DMS 273 treated with DMSO at 0.1 percent for 48 hours (cell line): ENCODE measurements around the gene SNX6.
"Not testable (repeated sequence)": the region's sequence is repeated elsewhere in the genome, so short reads cannot be mapped to it uniquely, and the experiment has no call there.

Experiments used
- DNase-seq: peaks from one replicate; lab custom pipeline; 2025; lab: John Stamatoyannopoulos, UW

Gene SNX6

DNA sequence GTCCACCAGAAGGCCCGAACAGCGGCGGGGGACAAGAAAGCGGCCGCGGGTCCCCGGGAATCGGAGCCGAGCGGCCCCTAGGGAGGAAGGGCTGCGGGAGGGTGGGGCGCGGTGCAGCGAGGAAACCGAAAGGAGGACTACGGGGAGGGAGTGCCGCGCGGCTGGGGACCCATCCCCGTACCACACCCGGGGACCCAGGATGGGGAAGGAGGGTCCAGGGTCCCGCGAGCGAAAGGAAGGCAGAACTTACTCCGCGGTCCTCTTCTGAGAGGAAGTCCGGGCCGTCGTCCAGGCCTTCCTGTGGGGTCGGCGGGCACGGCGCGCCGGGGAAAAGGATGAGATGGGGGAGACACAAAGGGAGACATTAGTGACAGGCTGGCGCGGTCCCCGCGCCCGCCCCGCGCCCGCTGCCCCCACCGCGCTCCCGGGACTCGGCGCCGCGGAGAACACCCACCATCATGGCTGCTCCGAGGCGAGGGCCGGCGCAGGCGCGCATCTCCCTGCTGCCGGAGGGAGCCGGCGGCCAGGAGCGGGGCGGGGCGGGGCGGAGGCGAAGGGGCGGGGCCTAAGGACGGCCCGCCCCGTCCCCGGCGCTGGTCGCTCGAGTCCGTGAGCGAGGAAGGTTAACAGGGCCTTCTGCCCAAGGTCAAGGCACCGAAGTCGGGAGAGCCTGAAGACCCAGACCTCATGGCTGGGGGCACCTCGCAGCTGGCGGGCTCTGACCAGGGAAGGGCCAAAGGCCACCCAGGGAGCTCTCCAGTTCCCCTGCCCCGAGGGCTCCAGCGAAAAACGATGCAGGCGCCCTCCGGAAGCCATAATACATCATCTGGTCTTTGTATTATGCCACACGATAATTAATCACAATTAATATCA lies at the start of gene SNX6:
Gene SNX6, minus strand, starts transcription at position 492 of the 873 bp plus-strand sequence. Its CDS starts 32 bp downstream, at position 460.
- DNase-seq = peak; percentile 29

DNA sequence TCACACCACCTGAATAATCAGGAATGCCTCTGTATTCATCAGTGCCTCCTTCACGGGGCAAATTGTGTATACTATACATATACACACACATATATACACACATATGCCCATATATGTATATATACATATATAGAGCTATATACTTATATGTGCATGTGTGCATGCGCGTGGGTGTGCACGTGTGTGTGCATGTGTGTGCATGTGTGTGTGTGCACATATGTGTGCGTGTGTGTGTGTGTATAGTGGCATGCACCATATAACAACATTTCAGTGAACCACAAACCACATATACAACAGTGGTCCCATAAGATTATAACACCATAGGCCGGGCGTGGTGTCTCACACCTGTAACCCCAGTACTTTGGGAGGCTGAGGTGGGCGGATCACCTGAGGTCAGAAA lies 48.8 kb upstream of the SNX6 start:
- DNase-seq = no peak

DNA sequence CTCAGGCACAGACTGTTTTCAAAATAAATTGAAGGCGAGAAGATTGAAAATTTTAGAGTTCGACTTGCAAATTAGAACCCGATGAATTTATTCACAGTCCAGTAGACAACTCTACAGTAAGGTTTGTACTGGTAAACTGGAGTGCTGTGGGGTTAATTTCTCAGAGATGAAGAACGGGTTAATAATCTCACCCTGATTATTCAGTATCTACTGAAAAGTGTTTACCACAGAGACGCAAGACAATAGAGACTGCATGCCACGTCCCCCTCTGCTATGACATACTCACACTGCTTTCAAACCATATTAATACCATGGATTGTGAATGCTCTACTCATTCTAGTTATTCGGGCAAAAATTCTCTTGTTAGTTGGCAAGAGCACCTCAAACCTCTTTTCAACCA lies 48.4 kb upstream of the SNX6 start:
- DNase-seq = no peak

DNA sequence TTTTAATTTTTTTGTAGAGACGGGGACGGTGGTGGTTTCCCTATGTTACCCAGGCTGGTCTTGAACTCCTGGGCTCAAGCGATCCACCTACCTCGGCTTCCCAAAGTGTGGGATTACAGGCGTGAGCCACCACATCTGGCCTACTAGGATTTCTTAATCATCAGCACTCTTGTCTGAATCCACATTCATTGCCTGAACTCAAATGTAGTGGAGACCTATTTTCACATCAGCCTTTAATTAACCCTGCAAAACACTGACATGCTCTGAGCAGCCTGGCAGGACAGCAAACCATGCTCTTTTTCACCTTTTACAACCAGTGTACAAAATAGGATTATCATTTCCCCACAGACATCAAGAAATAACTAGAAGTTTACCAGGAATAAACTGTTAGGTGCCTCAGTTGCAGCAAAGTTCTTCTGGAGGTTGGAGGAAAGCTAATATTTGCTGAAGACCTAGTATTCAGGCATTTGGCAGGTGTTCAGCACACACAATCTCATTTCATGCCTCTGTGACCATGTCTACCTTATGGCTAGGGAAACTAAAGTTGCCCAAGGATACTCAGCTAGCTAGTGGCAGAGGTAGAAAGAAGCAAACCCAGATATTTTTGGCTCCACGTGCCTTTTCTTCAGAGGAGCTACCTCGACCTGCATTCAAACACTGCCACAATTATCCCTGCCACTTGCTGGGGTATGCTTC lies 46.7 kb upstream of the SNX6 start:
- DNase-seq = peak; percentile 50

DNA sequence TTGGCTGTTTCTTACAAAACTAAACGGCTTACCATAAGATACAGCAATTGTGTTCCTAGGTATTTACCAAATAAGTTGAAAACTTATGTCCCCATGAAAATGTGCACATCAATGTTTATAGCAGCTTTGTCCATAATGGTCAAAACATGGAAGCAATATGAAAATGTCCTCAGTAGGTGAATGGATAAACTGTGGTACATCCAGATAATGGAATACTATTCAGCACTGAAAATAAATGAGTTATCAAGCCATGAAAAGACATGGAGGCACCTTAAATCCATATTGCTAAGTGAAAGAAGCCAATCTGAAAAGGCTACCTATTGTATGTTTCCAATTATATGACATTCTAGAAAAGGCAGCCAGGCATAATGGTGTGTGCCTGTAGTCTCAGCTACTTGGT lies 43.8 kb upstream of the SNX6 start:
- no peak for DNase-seq

DNA sequence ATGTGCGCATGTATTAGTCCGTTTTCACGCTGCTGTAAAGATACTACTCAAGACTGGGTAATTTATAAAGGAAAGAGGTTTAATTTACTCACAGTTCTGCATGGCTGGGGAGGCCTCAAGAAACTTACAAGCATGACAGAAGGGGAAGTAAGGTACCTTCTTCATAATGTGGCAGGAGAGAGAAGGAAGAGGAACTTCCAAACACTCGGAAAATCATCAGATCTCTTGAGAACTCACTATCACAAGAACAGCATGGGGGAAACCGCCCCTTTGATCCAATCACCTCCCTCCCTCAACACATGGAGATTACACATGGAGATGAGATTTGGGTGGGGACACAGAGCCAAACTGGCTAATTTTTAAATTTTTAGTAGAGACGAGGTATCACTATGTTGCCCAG lies 41.8 kb upstream of the SNX6 start:
- DNase-seq = no peak

DNA sequence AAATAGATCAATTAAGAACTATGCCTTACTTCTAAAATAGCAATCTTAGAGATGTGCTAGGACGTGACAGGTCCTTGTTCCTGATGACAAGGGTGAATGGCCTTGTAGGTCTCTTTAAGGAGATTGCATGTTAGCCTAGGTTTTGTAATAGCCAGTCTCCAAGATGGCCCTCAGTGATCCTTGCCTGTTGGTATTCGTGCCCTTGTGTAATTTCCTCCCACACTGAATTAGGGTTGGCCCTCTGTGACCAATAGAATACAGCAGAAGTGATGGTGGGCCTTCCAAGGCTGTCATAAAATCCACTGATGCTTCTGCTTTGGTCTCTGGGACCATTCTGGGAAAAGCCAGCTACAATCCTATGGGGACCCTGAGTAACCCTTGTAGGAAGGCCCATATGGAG lies 38.2 kb upstream of the SNX6 start:
- DNase-seq = no peak

DNA sequence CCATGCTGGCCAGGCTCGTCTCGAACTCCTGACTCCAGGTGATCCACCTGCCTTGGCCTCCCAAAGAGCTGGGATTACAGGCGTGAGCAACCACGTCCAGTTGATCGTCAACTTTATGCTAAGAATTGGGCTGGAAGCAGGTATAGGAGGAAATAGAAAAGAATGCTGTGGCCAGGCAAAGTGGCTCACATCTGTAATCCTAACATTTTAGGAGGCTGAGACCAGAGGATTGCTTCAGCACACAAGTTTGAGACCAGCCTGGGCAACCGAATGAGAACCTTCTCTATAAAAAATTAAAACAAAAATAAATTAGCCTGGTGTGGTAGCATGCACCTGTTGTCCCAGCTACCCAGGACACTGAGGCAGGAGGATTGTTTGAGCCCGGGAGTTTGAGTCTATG lies 37.1 kb upstream of the SNX6 start:
- no peak for DNase-seq

DNA sequence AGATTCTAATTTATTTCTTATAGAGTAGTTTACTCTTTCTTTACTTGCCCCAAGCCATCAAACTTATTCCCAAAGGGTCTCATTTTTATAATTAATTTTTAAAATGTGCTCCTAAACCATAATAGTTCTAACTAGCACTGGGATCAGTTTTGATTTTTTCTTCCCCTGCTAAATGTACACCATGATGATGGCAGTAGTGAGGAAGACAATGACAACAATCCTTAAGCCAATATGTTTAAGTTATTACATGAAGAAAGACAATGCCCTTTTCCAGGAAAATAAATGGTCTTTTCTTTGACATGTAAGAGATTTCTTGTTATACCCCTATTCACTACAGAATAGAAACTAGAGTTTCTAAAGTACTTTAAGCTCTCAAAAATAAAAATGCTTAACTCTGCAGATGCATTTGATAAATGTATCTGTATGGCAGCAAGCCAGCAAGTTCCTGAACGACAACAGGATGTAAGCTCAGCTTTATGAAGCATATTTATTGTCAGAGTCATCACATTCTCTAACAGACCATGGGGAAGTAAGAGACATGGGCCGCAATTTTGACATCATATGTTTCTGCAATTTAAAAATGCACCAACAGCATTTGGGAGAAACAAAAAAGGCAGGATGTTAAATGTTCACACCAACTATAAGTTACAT lies 36.0 kb upstream of the SNX6 start:
- DNase-seq = no peak

DNA sequence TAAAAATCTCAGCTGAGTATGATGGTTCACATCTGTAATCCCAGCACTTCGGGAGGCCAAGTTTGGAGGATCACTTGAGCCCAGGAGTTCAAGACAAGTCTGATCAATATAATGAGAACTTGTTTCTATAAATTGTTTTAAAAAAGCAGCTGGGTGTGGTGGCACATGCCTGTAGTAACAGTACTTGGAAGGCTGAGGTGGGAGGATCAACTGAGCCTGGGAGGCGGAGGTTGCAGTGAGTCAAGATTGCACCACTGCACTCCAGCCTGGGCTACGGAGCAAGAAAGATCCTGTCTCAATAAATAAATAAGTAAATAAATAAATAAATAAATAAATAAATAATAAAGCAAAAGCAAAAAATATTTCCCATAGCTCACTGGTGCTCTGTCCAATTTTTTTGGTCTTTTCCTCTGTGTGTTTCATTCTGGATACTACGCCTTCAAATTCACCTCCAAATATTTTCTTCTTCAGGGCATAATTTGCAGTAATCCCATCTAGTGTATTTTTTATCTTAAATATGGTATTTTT lies 32.7 kb upstream of the SNX6 start:
- no peak for DNase-seq

DNA sequence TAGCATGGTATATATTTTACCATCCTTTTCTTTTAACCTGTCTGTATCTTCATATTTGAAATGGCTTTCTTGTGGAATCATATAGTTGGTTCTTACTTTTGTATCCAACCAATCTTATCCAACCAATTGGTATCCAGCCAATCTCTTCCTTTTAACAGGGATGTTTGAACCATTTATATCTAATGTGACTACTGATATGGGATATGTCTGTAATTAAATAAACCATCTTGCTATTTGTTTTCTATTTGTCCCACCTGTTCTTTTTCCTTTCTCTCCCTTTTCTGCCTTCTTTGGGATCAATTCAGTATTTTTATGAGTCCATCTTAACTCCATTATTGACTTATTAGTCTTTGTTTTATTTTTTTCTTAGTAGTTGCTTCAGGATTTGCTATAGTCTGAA lies 30.8 kb upstream of the SNX6 start:
- no peak for DNase-seq

DNA sequence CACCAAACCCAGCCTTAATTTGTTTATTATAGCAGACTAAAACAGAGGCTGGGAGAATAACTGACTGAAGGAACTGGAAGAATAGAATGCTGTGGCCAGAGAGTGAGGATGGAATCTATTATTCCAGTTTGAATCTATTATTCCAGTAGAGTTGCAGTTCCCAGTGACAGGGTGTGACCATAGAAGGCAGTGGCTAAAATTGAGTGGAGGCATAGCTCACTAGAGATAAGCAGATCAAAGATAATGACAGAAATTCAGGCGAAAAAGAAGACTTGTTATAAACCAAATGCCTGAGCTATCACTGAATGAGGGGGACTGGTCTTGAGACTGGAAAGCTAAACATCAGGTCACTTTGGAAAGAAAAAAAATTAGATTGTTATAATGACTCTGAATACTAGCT lies 26.0 kb upstream of the SNX6 start:
- no peak for DNase-seq

DNA sequence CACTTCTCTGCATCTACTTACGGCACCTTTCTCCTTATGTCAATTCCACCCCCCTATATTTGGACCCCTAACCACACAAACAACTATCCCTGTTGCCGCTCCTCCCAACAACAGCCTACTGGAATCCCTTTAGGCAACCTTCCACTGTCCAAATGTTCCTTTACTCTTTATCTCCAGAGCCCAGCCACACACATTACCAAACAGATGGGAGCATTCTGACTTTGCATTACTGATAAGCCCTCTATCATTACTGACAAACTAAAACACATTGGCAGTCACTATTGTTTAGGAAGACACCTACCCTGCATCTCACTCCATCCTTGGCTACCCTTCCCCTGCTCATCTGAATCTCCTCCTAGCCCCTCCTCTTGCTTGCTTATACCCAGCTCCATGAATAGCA lies 23.1 kb upstream of the SNX6 start:
- DNase-seq = not testable (repeated sequence)

DNA sequence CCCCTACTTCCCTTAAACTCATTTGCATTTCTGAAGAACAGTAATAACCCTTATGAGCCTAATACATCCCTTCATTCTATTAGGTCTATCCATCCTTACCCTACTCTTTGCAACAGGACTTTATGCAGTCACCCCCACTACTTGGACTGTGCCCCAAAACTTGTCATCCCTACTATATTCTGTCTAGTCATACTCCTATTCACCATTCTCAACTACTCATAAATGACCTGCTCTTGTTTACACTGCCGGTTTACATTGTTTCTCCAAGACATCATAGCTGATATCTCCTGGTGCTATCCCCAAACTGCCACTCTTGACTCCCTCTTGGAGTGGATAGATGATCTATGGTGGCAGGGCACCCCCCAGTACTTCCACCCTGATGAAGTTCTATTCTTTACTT lies 22.4 kb upstream of the SNX6 start:
- not testable (repeated sequence) for DNase-seq

DNA sequence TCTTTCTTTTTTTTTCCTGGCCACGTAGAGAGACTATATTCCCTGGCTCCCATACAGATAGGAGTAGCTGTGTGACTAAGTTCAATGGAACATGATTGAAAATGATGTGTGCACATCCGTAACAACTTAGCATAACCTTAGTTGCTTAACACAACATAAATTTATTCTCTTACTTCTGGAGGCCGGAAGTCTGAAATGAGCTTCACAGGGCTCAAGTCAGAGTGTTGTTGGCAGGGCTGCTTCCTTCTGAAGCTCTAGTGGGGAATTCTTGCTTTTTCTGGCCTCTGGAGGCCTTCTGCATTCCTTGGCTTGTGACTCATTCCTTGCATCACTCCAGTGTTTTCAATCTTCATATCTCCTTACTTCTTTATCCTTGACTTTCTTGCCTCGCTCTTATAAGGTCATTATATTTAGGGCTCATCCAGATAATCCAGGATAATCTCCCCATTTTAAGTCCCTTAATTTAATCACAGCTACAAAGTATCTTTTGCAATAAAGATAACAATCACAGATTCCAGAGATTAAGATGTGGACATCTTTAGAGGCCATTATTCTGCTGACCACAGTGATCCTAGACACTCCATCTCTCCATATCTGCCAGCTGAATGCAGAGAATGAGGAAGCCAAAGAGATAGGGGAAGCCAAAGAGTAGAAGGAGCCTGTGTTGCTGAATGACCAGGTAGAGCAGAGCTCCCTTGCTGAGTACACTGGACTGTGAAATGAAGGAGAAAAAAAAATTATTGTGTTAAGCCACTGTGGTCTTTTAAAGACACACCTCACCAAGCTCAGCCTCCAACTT lies 21.0 kb upstream of the SNX6 start:
- no peak for DNase-seq

DNA sequence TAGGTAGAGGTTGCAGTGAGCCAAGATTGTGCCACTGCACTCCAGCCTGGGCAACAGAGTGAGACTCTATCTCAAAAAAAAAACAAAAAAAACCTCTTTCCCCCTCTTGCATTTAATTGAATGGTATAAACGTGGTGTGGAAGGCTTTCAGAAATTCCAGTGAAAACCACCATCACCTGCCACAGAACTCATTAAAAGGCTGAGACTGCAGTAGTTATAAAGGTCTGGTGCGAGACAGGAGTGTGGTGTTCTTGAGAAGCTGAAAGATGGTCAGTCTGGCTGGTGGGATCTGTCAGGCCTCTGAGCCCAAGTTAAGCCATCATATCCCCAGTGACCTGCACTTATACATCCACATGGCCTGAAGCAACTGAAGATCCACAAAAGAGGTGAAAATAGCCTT lies 20.1 kb upstream of the SNX6 start:
- not testable (repeated sequence) for DNase-seq

DNA sequence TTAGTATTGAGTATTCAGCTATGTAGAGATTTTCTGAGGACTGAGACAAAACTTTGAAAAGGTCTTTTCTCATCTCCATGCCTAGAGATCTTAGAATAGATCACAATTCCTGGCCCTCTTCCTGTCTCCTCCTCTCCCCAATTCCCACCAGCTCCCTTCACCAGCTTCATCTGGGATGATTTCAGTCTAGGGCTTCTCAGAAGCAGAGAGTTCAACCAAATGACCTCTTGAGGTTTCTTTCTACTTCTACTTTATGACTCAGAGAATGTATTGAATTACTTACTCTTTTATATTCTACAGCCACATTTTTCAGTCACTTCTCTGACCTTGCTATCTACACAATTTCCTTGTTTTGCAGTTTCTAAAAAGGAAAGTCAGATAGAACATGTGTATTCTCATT lies 19.4 kb upstream of the SNX6 start:
- DNase-seq = no peak

DNA sequence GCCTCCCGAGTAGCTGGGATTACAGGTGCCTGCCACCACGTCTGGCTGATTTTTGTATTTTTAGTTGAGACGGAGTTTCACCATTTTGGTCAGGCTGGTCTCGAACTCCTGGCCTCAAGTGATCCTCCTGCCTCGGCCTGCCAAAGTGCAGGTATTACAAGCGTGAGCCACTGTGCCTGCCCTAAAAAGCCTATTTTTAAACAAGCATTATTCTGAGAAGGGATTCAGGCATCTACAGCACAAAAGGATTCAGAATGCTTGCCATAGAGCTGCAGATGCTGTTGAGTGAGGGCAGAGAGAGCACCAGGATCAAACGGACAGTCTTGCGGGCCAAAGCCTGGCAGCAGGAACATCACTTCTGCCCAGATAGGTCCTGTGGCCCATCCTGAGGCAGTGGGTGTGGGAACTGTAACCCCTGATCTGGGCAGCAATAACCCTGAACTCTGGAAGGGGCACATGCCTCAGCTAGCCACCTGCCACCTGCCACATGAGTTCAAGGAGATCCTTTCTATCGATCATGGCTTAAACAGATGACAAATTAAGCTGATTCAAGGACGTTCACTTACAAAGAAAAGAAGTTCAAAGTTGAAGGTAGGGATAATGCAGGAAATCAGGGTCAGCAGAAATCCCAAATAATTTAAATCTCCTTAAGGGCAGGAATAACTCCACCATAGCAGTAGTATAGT lies 16.8 kb upstream of the SNX6 start:
- DNase-seq = no peak

DNA sequence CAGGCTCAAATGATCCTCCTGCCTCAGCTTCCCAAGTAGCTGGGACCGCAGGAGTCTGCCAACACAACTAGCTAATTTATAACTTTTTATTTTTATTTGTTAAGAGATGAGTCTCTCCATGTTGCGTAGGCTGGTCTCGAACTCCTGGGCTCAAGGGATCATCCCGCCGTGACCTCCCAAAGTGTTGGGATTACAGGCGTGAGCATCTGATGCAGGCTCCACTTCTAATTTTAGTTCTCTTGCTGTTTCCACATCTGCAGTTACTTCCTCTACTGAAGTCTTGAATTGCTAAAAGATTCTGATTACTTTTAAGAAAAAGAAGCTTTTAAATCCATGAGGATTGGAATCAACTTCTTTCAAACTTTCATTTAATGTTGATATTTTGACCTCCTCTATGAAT lies 13.4 kb upstream of the SNX6 start:
- DNase-seq = no peak

DNA sequence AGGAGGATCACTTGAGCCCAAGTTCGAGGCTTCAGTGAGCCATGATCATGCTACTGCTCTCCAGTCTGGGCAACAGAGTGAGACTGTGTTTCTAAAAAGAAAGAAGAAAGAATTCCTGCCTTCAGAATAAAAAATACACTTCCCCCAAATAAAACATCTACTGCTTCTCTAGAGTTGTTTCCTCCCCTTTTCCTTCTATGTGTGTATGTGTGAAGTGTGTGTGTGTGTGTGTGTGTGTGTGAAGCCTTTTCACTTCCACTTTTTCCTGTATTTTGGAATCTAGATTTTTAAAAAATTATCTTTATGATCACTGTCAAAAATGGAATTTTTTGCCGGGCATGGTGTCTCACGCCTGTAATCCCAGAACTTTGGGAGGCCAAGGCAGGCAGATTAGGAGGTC lies 12.6 kb upstream of the SNX6 start:
- no peak for DNase-seq

DNA sequence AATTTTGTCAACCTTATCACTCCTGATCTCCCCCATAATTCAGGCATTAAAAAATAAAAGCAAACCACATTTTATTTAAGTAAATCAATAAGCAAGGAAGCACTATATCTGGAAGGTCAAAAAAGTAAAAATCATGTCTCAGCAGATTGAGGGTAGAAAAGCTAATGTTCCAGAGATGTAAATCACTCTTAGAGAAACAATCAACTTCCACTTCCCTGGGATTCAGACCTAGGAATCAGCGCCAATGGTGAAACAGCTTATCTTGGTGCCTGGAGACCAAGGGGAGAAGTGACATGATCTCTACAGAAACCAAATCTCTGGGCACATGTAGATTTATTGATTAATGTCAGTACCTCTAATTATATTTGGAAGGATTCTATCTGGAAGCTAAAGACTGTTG lies 10.9 kb upstream of the SNX6 start:
- DNase-seq = no peak
